SK-N-MC (cell line): Measurements from ENCODE around the gene SLCO4A1.

ENCODE experiments used
- DNase-seq: peaks from one replicate; pipeline ENCODE4 v3.0.0-alpha.2; 2011; ENCODE audit warnings: low read depth, low spot score
- H3K27ac ChIP-seq: fragments of 200-600 bp; sonication (generic); 2 replicates; pipeline ENCODE4 v1.5.1; 2016; ENCODE audit warnings: mixed run types
- H3K36me3 ChIP-seq: fragments of 200-600 bp; sonication (generic); 2 replicates; pipeline ENCODE4 v1.6.1; 2017; ENCODE audit warnings: antibody characterized with exemption, low read length, mixed read lengths; ENCODE audit not compliant: insufficient read depth
- H3K4me3 ChIP-seq: fragments of 200-600 bp; sonication (generic); 2 replicates; pipeline ENCODE4 v1.5.1; 2016
- H3K9ac ChIP-seq: fragments of 200-600 bp; sonication (generic); 2 replicates; pipeline ENCODE4 v1.8.0; 2017; ENCODE audit warnings: mixed run types, mixed read lengths; ENCODE audit not compliant: insufficient read length
- H3K9me3 ChIP-seq: fragments of 200-600 bp; sonication (generic); 2 replicates; pipeline ENCODE4 v1.6.1; 2017; ENCODE audit warnings: low read depth, mild to moderate bottlenecking, antibody characterized with exemption, low read length, moderate library complexity, mixed read lengths
- EZH2 ChIP-seq: fragments of 200-600 bp; sonication (generic); IDR thresholded peaks from one replicate; pipeline ENCODE4 v1.6.1; 2017; ENCODE audit warnings: antibody characterized with exemption
- FOXP2 ChIP-seq: optimal IDR thresholded peaks from 2 replicates; pipeline ENCODE3; 2011; ENCODE audit warnings: mild to moderate bottlenecking, moderate library complexity; ENCODE audit not compliant: insufficient read depth; ENCODE audit errors: extremely low read length, control extremely low read depth
- POLR2AphosphoS5 ChIP-seq: IDR thresholded peaks from 2 replicates; pipeline ENCODE4 v1.6.1; 2012; ENCODE audit warnings: mild to moderate bottlenecking, low read depth, low read length, borderline replicate concordance

SLCO4A1 gene

DNA sequence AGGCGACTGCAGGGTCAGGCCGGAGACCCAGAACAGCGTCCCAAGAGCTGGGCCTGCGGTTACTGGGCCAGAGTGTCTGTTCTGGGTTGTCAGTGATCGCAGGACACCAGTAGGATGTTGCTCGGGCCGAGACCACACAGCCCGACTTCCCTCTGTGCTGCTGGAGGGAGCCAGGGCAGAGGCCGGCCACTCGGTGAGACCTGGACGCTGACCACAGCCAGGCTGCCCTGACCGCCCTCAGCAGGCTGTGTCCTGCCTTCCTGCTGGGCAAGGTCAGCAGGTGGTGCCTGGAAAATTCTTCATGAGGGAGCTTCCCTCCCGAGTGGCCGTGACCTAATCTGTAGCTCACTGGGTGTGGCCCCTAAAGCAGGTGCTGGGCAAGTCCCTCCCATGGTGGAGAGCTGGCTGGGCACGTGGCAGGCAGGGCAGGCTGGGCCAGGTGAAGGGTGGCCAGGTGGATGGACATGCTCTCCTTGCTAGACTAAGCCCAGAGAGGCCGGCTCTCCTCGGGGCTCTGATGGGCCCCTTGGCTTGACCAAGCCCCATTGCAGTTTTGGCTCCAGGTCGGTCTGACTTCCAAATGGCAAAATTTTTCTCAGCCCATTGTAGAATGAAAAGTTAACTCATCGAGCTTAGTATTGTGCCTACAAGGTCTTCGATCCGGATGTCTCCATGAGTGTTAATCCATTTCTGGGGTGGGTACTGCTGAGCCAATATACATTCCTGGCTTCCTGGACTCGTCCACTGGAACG is 1.9 kb downstream of the SLCO4A1 start:
- Histone ChIP-seq H3K9ac (no peak overlapping the region), H3K9me3 (no peaks in the 10 kb centered on the region), H3K27ac (no peak overlapping the region), H3K4me3 (peak overlapping the region; percentile 91; the same call in 1 of the 2 replicates), H3K36me3 (no peaks in the 10 kb centered on the region; the same call in 1 of the 2 replicates)
- TF ChIP-seq EZH2, result no peak
- TF ChIP-seq POLR2AphosphoS5, result no peak
- TF ChIP-seq FOXP2, result no peak
- no peak for DNase-seq

DNA sequence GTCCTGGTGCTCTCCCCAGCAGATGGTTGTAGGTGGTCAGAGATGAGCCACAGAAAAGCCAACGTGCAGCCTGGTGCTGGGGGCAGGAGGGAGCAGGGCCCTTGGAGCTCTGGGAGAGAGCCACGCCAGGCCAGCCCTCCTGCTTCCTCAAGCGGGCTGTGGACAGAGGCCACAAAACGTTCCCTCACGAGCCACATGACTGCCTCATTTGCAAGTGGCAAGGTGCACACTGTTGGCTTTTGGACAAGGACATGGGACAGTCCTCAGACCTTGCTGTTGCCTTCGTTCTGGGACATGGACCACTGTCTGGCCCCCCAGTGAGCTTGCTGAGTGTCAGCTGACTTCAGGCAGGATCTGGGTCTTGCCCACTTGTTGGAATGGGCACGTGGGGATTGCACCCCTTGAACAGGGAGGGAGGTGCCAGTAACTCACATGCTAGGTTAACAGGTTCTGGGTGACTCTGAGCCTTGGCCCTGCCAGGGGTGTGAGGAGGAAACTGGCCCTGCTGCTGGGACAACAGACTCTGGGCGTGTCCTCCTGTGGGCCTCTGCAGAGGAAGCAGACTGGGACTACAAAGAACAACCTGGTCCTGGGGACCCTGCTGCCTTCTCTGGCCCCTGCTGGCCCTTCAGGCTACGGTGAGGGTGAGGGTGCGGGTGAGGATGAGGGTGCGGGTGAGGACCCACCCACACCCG is 2.6 kb downstream of the SLCO4A1 start:
- TF ChIP-seq POLR2AphosphoS5 (no peak), EZH2 (no peak), FOXP2 (no peak)
- H3K27ac ChIP-seq, result no peak overlapping the region
- H3K9me3 ChIP-seq, result no peaks in the 10 kb centered on the region
- H3K9ac ChIP-seq, result no peak overlapping the region
- no peak overlapping the region for H3K4me3 ChIP-seq
- DNase-seq, result no peak
- no peaks in the 10 kb centered on the region; the same call in 1 of the 2 replicates for H3K36me3 ChIP-seq

DNA sequence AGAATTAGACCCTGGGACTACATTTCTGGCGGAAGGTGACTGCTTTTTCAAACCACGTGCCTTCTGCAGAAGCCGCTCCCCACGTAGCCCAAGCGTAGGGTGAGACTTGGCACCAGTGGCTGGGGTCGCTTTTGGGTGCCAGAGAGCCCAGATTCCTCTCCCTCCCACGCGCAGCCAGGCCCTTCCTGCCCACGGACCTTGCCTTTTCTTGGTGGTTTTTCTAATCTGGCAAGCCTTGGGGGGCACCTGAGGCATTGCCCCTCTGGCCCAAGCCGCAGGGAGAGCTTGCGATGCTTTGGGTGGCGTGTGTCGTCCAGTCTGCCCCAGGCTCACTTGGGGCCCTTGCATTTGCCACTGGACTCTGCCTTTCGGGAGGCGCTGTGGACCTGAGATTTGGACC is 3.3 kb downstream of the SLCO4A1 start:
- no peak overlapping the region for H3K9ac ChIP-seq
- H3K27ac ChIP-seq, result no peak overlapping the region
- H3K4me3 ChIP-seq, result no peak overlapping the region
- no peak for TF ChIP-seq EZH2
- TF ChIP-seq FOXP2, result no peak
- TF ChIP-seq POLR2AphosphoS5, result no peak
- no peaks in the 10 kb centered on the region for H3K9me3 ChIP-seq
- DNase-seq, result no peak
- peaks cover 2% of the 10 kb centered on the region; the same call in 1 of the 2 replicates for H3K36me3 ChIP-seq

DNA sequence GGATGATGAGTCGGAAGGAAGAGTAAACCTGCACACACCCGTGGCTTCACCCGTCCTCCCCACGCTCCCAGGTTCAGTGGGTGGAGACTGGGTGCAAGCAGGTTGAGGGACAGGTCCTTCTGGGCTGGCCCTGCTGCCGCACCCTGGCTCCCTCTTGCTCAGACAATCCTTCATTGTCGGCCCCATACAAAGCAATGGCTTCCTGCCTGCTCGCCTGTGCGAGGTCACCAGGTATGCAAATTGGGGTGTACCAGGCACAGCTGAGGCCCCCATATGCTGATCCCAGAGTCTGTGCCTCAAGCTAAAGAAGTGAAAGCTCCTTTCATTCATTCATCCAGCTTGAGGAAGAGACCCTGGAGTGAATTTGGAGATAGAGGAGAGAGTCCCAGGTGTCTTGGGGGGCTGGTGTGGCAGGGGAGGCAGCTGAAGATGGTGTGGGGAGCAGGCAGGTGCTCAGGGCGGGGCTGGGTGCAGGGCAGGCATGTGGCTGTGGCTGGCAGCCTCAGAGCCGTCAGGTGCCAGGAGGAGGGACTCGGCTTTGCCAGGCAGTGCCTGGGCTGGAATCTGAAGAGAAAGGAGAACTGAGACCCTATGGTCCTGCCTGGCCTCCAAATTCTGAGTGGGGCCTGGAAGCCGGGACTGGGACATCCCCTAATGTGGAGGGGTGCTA is 4.7 kb downstream of the SLCO4A1 start:
- no peak overlapping the region for H3K9ac ChIP-seq
- no peaks in the 10 kb centered on the region for H3K9me3 ChIP-seq
- H3K36me3 ChIP-seq, result peaks cover 3% of the 10 kb centered on the region; the same call in 1 of the 2 replicates
- H3K27ac ChIP-seq, result no peak overlapping the region
- H3K4me3 ChIP-seq, result no peak overlapping the region
- no peak for DNase-seq
- TF ChIP-seq POLR2AphosphoS5, result no peak
- TF ChIP-seq FOXP2, result no peak
- no peak for TF ChIP-seq EZH2

DNA sequence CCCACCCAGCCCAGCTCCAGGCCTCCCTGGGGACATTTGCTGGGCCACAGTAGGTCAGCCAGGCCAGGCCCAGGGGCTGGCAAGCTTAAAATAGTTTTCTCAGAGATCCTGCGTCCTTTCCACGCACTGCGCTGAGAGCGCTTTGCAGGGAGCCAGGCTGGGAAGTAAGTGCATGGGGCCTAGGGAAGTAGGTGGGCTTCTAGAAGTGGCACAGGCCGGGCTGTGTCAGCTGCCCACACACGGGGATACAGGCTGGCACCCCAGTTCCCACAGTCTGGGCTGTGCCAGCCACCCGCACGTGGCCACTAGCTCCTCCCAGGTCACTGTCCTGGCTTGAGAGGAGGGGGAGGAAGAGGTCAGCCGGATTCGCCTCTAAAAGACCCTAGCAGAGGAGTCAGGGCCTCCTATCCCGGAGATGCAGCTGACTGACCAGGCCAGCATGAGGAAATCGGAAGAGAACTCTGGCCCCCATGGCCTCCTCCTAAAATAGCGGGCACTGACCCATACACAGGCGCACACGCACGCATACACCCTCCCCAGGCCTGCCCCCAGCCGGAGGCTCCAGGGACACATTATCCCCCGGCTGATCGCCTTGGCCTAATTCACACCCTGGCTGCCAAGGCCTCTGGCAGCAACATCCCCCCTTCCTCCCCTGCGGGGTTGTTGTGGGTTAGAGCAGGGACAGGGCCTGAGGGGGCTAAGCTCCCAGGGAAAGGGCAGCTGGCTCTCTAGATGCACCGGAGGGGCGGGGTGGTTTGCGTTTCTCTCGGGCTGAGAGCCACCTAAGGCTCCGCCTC is 5.4 kb downstream of the SLCO4A1 start:
- H3K27ac ChIP-seq, result no peak overlapping the region
- H3K9me3 ChIP-seq, result no peaks in the 10 kb centered on the region
- DNase-seq, result no peak
- TF ChIP-seq FOXP2, result no peak
- no peak for TF ChIP-seq EZH2
- TF ChIP-seq POLR2AphosphoS5, result no peak
- H3K36me3 ChIP-seq, result peaks cover 3% of the 10 kb centered on the region; the same call in 1 of the 2 replicates
- no peak overlapping the region for H3K9ac ChIP-seq
- H3K4me3 ChIP-seq, result no peak overlapping the region

DNA sequence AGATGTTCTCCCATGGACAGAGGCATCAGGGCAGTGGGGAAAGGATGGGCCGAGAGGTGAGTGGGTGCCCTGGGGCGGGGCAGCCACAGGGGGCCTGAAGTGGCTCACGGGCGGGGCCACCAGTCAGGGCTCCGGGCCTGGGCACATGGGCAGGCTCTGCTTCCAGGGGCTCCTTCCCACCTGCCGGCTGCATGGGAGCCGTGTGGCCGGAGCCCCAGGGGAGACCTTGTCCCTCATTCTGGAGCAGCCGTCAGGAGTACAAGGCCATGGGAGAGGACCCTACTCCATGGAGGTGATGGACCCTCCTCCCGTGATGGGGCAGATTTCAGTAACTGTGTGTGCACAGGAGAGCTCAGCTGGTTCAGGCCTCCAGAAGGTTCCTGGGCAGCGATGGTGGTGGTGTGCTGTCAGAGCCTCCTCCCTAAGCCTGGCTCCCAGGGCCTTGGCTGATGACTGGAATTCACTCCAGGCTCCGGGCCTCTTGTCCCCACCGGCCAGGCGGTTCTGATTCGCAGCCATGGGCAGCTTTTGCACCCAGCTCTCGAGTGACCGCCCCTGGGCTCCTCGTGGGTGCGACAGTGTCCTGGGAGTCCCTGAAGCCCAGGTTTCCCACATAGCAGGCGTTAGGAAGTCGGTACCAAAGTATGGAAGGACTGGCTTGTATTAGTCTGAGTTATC is 6.2 kb downstream of the SLCO4A1 start:
- Histone ChIP-seq H3K9ac (no peak overlapping the region), H3K36me3 (peaks cover 3% of the 10 kb centered on the region; the same call in 1 of the 2 replicates), H3K9me3 (no peaks in the 10 kb centered on the region), H3K4me3 (no peak overlapping the region), H3K27ac (no peak overlapping the region)
- TF ChIP-seq EZH2 (no peak), POLR2AphosphoS5 (no peak), FOXP2 (no peak)
- DNase-seq, result no peak

DNA sequence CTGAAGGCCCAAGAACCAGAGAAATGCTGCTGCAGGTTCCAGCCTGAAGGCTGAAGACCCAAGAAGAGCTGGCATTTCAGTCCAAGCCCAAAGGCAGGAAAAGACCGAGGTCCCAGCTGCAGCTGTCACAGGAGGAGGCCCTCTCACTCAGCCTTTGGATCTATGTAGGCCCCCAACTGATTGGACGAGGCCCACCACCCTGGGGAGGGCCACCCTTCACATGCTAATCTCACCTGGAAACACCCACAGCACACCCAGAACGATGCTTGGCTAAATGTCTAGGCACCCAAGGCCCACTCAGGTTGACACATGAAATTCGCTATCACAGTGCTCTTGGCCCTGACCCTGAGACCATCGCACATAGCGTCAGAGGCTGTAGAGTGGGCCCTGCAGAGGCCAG is 6.8 kb downstream of the SLCO4A1 start:
- Histone ChIP-seq H3K9ac (no peak overlapping the region), H3K9me3 (no peaks in the 10 kb centered on the region), H3K27ac (no peak overlapping the region), H3K36me3 (peaks cover 3% of the 10 kb centered on the region; the same call in 1 of the 2 replicates), H3K4me3 (no peak overlapping the region)
- TF ChIP-seq FOXP2 (no peak), EZH2 (no peak), POLR2AphosphoS5 (no peak)
- no peak for DNase-seq
